NCI-H2227 treated with DMSO at 0.1 percent for 48 hours (cell line): ENCODE data around the gene EDEM1.
"Not testable (repeated sequence)": the region's sequence is repeated elsewhere in the genome, so short reads cannot be mapped to it uniquely, and the experiment has no call there.

Source experiments
- DNase-seq: peaks from one replicate; lab custom pipeline; 2025; lab: John Stamatoyannopoulos, UW

Gene EDEM1

DNA sequence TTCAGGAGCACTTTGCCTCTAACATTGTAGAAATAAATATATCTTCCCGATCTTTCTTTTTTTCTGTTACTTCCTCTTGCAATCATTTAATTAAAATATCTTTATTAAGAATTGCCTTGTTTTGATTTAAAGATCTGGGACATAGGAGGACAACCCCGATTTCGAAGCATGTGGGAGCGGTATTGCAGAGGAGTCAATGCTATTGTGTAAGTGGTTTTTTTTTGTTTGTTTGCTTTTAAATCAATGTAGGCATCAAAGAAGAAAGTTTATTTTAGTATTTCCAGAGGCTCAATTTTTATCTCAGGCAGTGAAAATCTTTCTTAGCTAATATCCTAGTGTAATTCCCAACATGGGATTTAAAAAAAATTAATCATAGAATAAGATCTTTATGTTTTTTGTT, 15.5 kb upstream of the EDEM1 start:
- no peak for DNase-seq

DNA sequence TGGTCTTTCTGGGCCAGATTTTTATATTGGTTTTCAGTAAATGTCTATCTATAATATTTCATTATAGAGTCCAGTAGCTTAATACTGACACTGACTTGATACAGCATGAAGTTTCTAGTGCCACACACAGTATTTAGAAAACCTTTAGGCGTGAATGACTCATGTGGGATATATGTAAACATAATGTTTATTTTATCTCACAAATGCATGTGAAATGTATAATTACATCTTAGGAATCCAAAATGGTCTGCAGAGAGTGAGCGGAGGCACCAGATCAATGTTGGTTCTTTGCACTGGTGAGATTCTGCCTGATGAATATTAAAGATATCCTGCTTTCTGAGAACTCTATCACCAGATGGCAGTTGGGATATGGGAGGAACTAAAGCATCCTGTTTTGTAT, 8.5 kb upstream of the EDEM1 start:
- DNase-seq: not testable (repeated sequence)

DNA sequence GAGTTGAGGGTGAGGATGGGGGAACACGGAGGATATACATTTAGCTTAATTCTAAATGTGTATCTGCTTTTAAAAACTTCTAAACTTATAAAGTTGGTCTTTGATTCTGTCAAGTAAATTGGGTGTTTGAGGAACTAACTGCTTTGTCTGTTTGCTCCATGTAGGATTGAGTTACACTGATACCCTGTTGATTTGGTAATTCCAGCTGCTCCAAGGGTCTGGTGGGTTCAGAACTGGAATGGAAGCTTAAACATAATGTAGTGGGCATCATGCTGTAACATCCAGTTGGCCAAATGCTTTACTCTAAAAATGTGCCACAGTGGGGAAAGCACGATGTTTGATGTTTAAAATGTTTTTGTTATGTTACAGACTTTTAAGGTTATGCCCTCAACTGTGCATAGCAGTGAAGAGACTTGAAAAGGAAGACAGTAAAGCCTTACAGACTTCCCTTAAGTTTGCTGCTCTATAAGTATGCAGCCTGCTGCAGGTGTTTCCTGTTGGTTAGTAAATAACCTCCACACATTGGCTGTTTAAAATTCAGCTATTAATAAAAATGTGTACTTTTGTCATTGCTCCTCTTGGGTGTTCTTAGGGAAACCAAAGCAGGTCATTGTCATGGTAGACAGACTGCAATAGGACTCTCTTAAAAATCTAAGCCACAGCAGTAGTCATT, 5.9 kb upstream of the EDEM1 start:
- no peak for DNase-seq

DNA sequence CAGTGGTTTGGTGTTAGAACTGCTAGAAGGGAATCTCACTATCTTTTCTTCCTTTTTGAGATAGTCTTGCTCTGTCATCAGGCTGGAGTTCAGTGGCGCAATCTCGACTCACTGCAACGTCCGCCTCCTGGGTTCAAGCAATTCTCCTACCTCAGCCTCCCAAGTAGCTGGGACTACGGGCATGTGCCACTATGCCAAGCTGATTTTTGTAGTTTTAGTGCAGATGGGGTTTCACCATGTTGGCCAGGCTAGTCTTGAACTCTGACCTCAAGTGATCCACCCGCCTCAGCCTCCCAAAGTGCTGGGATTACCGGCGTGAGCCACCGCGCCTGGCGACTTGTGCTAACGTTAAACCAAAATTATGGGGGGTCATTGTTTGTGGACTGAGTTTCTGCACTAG, 3.8 kb upstream of the EDEM1 start:
- not testable (repeated sequence) for DNase-seq

DNA sequence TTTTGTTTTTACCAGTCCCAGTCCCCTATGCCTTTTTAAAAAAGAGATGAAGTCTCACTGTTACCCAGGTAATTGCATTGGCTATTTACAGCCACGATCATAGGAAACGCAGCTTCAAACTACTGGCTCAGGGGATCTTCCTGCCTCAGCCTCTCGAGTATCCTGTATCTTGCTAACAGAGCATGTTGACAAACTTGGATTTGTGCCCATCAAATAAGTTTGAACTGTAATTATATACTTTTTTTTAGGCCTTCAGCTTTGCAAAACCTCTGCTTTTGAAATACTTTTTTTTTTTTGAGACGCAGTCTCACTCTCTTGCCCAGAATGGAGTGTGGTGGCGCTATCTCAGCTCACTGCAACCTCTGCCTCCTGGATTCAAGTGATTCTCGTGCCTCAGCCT, 3.0 kb upstream of the EDEM1 start:
- no peak for DNase-seq

DNA sequence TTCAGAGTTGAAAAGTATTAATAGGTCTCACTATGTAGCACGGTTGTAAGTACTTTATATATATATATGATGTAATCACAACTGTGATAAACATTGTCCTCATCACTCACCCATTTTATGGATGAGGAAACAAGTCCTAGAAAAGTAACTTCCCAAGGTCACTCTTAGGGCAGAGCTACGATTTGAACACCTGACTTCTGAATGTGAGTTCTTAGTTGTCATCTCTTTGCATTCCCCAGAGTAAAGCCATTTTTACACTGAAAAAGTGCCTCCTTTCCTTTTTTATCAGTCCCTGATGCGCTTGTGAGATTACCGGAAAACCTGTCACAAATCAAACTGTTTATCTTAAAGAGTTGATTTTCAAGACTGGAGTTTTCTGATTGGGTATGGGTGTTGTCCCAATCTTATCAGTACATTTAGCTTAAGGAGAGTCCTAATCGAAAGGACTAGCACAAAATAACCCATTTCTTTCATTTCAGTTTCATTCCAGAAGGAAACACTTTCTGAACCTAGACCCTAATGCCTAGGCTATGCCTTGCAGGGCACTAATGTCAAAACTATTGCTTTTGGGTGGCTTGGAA, 2.3 kb upstream of the EDEM1 start:
- DNase-seq: no peak

DNA sequence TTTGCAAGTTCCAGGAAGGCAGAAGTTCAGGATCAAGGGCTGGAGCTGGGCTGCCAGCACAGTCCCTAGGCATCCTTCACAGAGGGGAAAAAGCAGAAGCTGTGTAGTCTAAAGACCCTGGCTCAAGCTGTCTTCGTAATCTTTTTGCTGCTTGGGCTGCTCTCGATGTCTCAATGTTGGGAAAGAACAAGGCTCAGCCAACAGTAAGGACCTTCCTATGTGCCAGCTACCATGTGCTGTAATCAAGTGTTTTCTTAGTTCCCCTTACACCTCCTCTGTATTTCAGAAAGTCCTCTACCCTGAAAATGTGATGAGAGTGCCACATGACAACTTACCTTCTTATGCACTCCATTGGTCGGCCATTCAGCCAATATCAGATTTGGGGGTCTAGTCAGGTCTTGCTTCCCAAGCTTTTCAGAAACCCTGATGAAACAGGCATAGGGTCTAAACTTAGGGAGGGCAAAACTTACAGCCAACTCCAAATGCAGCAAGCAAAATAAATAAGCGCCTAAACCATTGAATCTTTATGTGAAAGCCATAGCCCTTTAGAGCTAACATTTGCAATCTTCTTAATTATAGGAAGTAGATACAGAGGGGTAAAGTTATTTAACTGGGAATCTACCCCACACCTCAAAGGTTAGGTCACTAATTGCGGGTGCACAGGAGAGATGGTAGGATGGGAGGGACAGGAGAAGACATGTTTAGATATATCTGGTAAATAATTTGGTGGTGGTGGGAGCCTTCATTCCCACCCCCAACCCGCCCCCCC, 1.2 kb upstream of the EDEM1 start:
- no peak for DNase-seq

DNA sequence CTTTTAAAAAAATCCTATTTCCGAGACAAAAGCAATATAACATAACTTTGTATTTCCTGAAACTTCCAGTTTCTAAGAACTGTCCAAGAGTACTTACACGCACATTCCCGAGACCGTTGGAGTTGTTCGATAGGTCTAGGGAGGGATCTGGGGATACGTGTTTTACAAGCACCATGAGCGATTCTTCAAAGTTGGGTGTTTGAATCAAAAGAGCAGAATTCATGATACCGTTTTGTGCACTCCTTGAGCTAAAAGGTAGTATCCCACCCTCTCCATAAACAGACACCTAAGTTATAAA, 700 bp upstream of the EDEM1 start:
- no peak for DNase-seq

DNA sequence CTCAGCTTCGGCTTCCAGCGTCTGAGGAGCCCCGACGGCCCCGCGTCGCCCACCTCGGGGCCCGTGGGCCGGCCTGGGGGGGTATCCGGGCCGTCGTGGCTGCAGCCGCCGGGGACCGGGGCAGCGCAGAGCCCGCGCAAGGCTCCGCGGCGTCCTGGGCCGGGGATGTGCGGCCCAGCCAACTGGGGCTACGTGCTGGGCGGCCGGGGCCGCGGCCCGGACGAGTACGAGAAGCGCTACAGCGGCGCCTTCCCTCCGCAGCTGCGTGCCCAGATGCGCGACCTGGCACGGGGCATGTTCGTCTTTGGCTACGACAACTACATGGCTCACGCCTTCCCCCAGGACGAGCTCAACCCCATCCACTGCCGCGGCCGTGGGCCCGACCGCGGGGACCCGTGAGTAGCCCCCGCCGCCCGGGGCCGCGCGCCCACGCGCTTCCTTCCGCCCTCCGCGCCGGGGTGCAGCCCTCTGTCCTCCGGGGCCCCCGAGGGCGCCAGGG, 462 bp downstream of the EDEM1 start:
- DNase-seq: no peak

DNA sequence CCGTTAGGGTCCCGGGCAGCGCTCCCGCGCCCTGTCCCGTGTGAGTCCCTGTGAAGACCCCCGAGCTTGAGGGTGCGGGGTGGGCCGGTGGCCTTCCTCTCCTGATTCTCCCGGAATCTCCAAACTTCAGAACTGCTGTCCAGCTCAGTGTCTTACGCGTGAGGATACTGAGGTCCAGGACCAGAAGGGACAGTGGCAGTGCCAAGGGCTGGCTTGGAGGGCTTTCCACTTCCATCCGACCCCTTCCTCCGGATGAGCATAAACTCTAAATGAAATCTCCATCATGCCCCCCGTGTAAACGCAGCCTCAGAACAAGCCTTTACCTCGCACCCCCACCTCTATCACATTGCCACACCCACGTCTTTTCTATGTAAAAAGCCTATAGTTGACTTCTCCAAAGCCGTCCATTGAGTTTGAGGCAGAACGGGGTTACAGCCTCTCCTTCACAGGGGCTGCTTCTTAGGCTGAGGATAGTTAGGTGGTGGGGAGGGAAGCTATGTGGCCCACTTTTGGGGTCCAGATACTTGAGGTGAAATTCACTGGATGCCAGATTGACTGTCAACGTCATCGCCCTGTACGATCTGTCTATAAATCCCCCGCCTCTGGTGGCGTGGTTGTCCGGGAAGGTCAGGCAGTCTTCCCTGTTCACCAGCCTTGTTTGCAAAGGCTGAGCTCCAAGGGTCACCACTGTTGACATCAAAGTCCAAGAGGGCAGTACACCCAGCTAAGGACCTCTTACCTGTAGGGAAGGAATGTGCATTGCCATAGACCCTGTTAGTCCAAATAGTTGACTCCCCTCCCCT, 1.1 kb downstream of the EDEM1 start:
- DNase-seq: peak; percentile 22

DNA sequence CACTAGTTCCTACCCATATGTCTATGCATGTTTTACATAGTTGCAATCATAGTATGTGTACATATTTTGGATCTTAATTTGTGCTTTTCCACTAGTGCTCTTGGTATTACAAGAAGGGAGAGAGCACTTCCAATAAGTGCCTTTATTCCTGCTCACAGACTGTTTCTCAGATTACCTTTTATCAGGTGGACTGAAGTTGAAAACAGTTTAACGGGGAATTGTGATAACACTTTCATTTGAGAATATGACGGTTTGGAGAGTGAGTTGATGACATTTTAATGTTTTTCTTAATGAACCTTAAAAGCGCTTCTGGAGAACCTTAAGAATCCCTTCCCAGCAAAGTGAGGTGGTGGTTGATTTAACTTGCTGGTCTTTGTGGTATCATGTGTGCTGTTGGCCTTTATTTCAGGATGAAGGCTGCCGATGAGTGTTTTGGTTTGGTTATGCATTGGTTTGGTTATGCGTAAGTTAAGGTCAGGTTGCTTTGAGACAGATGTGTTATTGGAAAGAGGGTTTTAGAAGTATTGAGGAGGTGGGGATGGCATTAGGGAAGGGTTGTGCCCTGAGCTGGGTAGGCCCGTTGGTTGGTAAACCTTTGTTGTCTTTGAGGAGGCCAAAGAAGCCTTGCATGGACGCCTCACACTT, 2.8 kb downstream of the EDEM1 start:
- no peak for DNase-seq

DNA sequence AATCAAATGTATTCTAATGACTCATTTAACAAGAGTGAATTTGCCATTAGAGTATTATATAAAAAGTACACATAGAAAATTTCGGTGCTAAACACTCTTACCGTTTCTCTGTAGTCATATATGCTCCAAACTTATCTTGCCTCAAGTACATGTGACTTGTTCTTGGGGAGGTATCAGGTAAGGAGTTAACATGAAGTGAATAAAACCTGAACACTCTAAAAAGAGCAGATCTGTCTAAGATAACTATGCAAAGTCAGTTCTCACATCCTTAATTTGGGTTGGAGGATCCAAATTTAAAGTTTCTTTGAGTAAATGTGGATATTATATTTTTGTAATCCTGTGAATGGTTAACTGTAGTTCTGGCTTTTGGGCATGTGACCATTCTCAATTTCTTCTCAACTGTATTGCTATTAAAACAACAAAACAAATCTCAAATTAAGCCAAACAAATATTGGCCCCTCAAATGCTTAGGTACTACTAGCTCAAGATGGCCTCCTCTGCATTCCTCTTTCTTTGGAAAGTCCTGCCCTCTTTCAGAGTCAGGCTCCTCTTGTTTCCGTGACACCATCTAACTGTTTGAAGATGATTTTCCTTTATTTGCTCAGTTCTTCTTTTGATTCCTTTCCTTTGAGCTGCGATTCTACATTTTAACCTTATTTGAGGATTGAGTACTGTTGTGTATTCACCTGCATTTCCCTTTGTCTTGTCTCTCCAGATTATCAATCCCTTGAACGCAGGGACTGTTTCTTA, 4.2 kb downstream of the EDEM1 start:
- no peak for DNase-seq

DNA sequence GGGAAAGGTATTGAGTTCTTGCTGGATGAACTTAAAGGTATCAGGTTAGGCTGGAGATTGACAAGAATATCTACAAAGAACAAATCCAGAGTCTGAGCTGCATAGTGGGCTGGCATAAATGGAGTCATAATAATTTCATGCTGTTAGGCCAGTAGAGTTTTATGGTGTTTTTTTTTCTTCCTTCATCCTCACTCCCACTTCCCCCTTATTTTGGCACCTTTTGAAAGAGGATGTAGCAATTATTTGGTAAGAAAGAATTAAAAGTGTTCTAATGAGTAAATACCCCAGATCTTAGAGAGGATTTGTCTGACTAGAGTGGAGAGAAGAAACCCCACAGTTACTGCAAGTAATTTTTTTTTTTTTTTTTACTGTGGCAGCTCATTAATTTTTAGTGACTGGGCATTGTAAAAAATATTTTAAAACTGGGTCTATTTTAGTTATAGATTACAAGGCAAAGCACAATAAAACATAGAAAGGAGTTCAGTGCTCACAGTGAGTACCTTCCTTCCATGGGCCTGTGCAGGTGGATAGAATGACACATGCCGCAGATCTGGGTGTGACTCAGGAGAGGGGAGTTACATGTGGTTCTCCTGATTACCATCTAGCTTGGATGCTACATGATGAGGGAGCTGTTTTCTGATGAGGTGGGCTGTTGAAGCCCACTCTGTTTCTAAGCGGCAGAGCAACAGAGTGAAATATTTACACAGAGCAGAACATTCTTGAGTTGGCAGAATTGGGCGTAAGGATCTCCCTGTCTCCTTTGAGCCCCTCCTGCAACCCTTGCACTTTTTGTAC, 5.3 kb downstream of the EDEM1 start:
- DNase-seq: no peak

DNA sequence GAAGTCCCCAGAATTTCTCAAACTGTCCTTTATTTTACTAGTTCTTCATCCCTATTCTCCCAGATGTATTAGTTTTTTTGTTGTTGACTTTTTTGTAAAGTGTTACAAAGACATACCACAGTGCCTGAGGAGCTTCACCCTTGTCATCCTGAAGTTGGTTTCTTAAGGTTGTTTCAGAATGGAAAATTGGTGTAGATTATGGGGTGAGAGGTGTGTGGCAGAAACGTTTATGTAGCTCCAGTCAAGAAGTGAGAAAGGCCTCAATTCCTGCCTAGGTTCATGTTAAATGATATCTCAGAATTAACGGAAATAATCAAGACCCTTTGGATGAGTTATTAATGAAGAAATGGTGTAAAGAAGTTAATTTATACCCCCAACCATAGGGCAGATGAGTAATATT, 6.8 kb downstream of the EDEM1 start:
- DNase-seq: no peak

DNA sequence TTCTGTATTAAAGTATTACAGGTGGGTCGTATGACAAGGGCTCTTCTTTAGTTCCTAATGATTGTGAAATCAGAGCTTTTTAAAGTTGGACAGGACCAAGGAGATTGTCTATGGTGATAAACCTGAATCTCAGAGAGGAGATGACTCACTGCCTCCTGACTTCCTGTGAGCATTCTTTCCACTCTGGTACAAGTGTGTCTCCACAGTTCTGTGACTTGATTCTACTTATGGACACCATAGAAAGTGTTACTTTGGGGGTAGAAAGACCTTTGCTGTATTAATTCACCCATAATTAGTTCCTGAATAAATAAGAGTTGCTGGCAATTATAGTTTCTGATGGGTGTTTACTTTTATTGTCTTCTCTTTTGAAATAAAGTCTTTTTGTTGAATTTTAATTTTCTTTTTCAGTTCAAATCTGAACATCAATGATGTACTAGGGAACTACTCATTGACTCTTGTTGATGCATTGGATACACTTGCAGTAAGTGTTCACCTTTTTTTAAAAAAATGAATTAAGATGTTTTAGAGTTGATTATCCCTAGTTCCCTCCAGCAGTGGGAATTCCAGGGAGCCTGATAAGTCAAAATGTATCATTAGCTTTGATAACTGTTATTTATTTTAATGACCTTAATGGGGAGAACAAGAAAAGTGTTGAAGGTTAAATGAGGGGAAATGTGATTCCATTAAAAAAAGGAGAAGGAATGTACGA, 7.4 kb downstream of the EDEM1 start:
- DNase-seq: no peak

DNA sequence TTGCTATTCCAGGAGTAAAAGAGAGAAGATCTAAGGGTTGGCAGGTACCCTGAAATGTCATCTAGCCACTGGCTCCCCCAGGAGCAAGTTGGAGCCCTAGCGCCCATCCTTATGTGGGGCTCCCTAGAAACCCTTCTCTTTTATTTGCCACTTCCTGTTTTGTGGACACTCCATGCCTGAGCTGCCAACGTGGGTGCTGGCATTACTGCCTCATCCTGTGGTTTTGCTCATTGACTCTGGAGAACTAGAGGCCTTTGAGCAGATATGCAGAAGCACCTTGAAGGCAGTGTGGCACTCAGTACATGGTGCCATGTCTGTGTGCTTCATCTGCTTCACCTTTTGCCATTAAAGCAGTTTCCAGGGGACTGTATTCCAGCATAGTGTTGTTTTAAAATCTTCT, 8.1 kb downstream of the EDEM1 start:
- no peak for DNase-seq

DNA sequence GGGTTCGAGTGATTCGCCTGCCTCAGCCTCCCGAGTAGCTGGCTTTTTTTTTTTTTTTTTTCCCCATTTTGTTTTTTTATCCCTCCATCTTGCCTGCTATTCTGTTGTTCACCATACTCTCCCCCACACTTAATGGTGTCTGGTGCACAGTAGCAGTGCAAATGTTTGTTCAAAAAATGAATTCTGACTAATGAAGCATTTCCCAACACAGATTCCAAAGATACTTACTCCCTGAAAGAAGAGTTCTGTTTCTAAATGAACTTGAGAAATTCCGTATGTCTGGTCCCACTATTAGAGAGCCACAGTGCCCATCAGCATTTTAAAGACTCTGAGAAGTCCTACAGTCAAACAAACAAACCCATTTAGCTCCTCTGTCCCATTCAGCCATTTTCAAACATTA, 9.5 kb downstream of the EDEM1 start:
- no peak for DNase-seq

DNA sequence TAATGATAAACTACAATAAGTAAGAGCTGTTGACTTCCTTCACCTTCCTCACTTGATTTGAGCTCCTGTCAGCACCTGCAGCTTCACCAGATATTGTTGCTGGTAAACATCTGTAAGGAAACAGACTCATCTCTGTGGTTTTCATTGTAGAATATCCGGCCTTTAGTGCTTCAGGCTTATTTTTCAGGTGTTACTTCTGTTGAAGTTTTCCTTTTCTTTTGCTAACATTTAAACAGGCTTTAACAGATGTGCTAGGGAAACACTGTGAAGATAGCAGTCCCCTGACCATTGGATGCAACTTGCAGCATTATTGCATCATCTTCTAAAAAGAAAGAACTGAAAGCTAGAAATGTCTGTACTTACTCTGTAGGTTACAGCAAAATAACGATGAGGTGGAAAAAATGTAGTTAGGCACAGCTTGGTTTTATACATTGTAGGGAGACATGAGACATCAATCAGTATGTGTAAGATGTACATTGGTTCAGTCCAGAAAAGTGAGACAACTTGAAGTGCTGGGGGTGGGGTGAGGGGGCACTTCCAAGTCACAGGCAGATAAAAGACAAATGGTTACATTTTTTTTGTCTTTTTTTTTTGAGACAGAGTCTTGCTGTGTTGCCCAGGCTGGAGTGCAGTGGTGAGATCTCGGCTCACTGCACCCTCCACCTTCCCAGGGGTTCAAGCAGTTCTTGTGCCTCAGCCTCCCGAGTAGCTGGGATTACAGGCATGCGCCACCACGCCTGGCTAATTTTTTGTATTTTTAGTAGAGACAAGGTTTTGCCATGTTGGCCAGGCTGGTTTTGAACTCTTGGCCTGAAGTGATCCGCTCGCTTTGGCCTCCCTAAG, 10.2 kb downstream of the EDEM1 start:
- DNase-seq: no peak

DNA sequence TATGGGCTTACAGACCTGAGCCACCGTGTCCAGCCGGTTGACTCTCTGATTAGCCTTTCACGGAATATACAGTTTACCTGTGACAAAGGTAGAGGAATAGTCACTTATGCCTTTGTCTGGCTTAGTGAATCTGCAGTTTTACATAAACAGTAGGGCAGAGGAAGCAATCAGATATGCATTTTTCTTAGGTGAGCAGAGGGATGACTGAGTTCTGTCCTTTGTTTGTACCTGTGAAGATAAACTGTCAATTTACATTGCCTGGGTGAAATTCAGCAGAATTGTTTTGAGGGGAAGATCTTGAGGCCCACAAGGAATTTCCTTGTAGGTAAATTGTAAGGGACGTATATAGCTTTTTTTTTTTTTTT, 10.8 kb downstream of the EDEM1 start:
- no peak for DNase-seq
